Rectal smooth muscle tissue (tissue), 1 donor: ENCODE results near the gene HLA-DPB1.
"Not testable (repeated sequence)": the region's sequence is repeated elsewhere in the genome, so short reads cannot be mapped to it uniquely, and the experiment has no call there.

Source experiments
- H3K27ac ChIP-seq: one replicate; pipeline ENCODE4 v1.7.0; 2013; ENCODE audit warnings: low read depth, low read length, inconsistent platforms
- H3K27me3 ChIP-seq: one replicate; pipeline ENCODE4 v1.7.0; 2013; ENCODE audit warnings: low read length; ENCODE audit not compliant: control insufficient read depth, insufficient read depth
- H3K36me3 ChIP-seq: one replicate; pipeline ENCODE4 v1.7.0; 2013; ENCODE audit warnings: low read length; ENCODE audit not compliant: control insufficient read depth, insufficient read depth
- H3K4me1 ChIP-seq: one replicate; pipeline ENCODE4 v1.7.0; 2013; ENCODE audit warnings: low read length; ENCODE audit not compliant: control insufficient read depth, insufficient read depth
- H3K4me3 ChIP-seq: one replicate; pipeline ENCODE4 v1.7.0; 2013; ENCODE audit warnings: low read length
- H3K9ac ChIP-seq: one replicate; pipeline ENCODE4 v1.7.0; 2013; ENCODE audit warnings: low read length

The HLA-DPB1 gene

GRCh38 chr6:33091957-33092356 is 16.2 kb downstream of the HLA-DPB1 start:
- Histone ChIP-seq H3K27me3 (no peaks in the 10 kb centered on the region), H3K27ac (no peak overlapping the region), H3K9ac (no peak overlapping the region)

DNA sequence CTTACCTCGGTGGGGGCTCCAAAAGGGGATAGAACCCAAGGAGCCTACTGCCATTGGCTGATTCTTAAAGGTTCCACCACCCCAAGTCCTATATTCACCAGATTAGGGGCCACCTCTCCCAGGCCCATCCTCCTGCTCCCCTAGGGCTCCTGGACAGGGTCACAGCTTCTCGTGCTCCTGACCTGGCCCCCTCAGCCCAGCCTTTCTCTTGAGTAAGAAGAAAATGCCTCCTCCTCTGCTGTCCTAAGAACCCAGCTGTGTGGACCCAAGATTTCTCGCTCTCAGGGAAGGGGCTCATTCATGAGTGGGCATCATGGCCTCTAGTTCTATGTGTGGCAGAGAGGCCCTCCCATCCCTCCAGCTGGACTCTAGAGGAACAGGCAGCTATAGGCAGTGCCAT is 16.6 kb downstream of the HLA-DPB1 start:
- Histone ChIP-seq H3K36me3 (no peaks in the 10 kb centered on the region), H3K4me1 (no peaks in the 10 kb centered on the region), H3K27ac (no peak overlapping the region), H3K4me3 (no peak overlapping the region), H3K27me3 (no peaks in the 10 kb centered on the region), H3K9ac (no peak overlapping the region)

More at GRCh38 chr6:33091957-33092356, 16.2 kb downstream of the HLA-DPB1 start:
- H3K4me1 ChIP-seq = no peaks in the 10 kb centered on the region
- no peak overlapping the region for H3K4me3 ChIP-seq
- H3K36me3 ChIP-seq = no peaks in the 10 kb centered on the region

DNA sequence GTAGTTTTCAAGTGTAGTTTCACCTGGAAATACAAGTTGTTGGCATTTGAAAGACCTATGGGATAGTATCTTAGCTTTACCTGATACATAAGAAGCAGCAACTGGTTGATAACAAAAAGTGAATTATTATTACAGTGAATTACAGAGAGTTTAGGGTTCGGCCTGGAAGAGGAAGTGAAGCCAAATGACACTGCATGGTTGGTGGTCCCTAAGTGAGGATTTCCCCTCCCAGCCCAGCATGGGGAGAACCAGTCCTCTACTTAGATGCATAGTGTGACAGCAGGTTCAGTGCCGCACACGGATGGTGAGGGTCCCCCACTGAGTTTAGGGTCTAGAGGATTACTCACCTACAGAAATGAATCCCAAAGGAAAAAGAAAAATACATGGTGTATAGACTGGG is 18.1 kb downstream of the HLA-DPB1 start:
- Histone ChIP-seq H3K4me3 (no peak overlapping the region), H3K27ac (no peak overlapping the region), H3K9ac (no peak overlapping the region), H3K36me3 (no peaks in the 10 kb centered on the region), H3K4me1 (no peaks in the 10 kb centered on the region), H3K27me3 (no peaks in the 10 kb centered on the region)

DNA sequence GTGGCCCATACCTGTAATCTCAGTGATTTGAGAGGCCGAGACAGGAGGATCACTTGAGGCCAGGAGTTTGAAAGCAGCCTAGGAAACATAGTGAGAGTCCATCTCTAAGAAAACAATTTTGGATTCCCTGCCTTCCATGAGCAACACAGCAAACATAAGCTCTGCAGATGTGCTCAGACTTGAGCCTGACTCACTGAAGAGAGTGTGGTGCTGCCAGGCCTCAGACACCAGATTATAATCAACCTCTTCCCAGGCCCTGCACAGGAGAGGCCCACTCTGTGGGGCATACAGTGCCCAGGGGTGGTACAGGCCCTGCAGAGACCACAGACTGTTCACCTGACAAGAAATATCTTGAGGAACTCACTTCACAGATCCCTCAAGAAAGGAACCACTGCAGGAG is 19.9 kb downstream of the HLA-DPB1 start:
- Histone ChIP-seq H3K27ac (no peak overlapping the region), H3K36me3 (no peaks in the 10 kb centered on the region), H3K27me3 (no peaks in the 10 kb centered on the region), H3K4me1 (no peaks in the 10 kb centered on the region), H3K9ac (no peak overlapping the region), H3K4me3 (no peak overlapping the region)

DNA sequence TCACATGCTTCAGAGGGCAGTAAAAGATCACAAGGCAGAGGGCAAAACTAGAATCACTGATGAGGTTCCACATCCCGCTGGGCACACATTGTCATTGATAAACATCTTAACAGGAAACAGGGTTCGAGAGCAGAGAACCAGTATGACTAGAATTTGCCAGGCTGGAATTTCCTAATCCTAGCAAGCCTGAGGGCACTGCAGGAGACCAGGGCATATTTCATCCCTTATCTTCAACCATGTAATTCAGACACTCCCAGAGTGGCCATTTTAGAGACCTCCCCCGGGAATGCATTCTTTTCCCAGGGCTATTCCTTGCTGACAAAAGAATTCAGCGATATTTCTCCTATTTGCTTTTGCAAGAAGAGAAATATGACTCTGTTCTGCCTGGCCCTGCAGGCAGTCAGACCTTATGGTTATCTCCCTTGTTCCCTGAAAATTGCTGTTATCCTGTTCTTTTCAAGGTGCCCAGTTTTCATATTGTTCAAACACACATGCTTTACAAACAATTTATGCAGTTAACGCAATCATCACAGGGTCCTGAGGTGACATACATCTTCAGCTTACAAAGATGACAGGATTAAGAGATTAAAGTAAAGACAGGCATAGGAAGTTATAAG is 25.4 kb downstream of the HLA-DPB1 start:
- H3K36me3 ChIP-seq, H3K27me3 ChIP-seq, H3K9ac ChIP-seq, H3K27ac ChIP-seq, H3K4me1 ChIP-seq, H3K4me3 ChIP-seq: not testable (repeated sequence)

- H3K4me1 ChIP-seq = no peaks in the 10 kb centered on the region
- no peak overlapping the region for H3K27ac ChIP-seq
- no peaks in the 10 kb centered on the region for H3K36me3 ChIP-seq
- H3K27me3 ChIP-seq = no peaks in the 10 kb centered on the region
- H3K4me3 ChIP-seq = no peak overlapping the region
- no peak overlapping the region for H3K9ac ChIP-seq
Observed at GRCh38 chr6:33103776-33104175, 28.0 kb downstream of the HLA-DPB1 start.

GRCh38 chr6:33104887-33105286 is 29.1 kb downstream of the HLA-DPB1 start:
- H3K36me3 ChIP-seq = no peaks in the 10 kb centered on the region
- no peaks in the 10 kb centered on the region for H3K27me3 ChIP-seq
- H3K27ac ChIP-seq = no peak overlapping the region
- no peak overlapping the region for H3K4me3 ChIP-seq
- H3K9ac ChIP-seq = no peak overlapping the region
- H3K4me1 ChIP-seq = no peaks in the 10 kb centered on the region

GRCh38 chr6:33105386-33105785 is 29.6 kb downstream of the HLA-DPB1 start:
- no peaks in the 10 kb centered on the region for H3K36me3 ChIP-seq
- no peaks in the 10 kb centered on the region for H3K4me1 ChIP-seq
- H3K9ac ChIP-seq = no peak overlapping the region
- H3K27me3 ChIP-seq = no peaks in the 10 kb centered on the region
- no peak overlapping the region for H3K4me3 ChIP-seq
- H3K27ac ChIP-seq = no peak overlapping the region

GRCh38 chr6:33105916-33106871 is 30.4 kb downstream of the HLA-DPB1 start:
- H3K27ac ChIP-seq = no peak overlapping the region
- H3K36me3 ChIP-seq = no peaks in the 10 kb centered on the region
- H3K4me3 ChIP-seq = no peak overlapping the region
- H3K27me3 ChIP-seq = no peaks in the 10 kb centered on the region
- no peak overlapping the region for H3K9ac ChIP-seq
- H3K4me1 ChIP-seq = no peaks in the 10 kb centered on the region

- H3K27ac ChIP-seq = no peak overlapping the region
- H3K27me3 ChIP-seq = peaks cover 2% of the 10 kb centered on the region
- H3K9ac ChIP-seq = no peak overlapping the region
- no peak overlapping the region for H3K4me3 ChIP-seq
- H3K4me1 ChIP-seq = no peaks in the 10 kb centered on the region
- no peaks in the 10 kb centered on the region for H3K36me3 ChIP-seq
Observed at GRCh38 chr6:33107641-33108040, 31.9 kb downstream of the HLA-DPB1 start.

GRCh38 chr6:33108307-33108706 is 32.5 kb downstream of the HLA-DPB1 start:
- H3K36me3 ChIP-seq = no peaks in the 10 kb centered on the region
- no peak overlapping the region for H3K4me3 ChIP-seq
- no peak overlapping the region for H3K9ac ChIP-seq
- no peak overlapping the region for H3K27ac ChIP-seq
- H3K27me3 ChIP-seq = peaks cover 3% of the 10 kb centered on the region
- H3K4me1 ChIP-seq = no peaks in the 10 kb centered on the region

DNA sequence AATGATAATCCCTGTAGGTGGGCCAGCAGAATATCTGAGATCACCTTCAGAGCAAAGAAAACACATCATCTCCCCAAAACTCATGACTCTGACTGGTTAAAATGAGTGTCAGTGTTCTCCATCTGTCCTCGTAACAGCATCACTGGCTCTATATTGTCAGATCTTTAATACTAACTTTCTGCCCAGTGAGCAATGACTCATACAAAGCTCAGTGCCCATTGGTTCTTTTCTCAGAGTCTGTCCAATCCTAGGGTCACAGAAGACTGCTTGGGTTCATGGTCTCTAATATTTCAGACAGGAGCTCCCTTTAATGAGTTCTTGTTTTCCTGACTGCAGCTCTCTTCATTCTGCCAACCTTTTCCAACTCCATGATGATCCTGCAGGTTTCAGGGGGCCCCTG is 36.4 kb downstream of the HLA-DPB1 start:
- H3K36me3 ChIP-seq = no peaks in the 10 kb centered on the region
- H3K27me3 ChIP-seq = peaks cover 11% of the 10 kb centered on the region
- no peak overlapping the region for H3K27ac ChIP-seq
- no peak overlapping the region for H3K9ac ChIP-seq
- H3K4me3 ChIP-seq = no peak overlapping the region
- no peaks in the 10 kb centered on the region for H3K4me1 ChIP-seq

DNA sequence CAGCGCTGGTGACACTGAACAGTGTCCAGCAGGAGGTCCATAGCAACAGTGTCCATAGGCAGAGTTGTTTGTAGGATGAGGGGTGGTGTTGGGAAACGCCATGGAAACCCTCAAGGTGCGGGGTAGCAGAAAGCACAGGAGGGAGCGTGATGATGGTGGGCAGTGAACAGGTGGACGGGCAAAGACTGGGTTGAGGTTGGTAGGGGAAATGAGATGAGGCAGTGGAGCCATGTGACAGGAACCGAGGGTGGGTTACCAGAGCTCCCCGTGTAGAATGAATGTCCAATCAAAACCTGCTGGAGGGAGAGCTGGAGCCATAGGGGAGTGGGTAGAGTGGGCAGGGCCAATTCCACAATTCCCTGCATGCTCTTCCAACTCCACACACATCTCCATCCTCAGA is 38.0 kb downstream of the HLA-DPB1 start:
- no peaks in the 10 kb centered on the region for H3K4me1 ChIP-seq
- peaks cover 15% of the 10 kb centered on the region for H3K27me3 ChIP-seq
- H3K4me3 ChIP-seq = no peak overlapping the region
- no peaks in the 10 kb centered on the region for H3K36me3 ChIP-seq
- H3K9ac ChIP-seq = no peak overlapping the region
- H3K27ac ChIP-seq = no peak overlapping the region
